Upper lobe of left lung (tissue), 4 donors: ENCODE results near the gene RNF26.

Experiments
- POLR2A ChIP-seq, 4 donors: fragments of 450-650 bp; IDR thresholded peaks; one replicate each; pipeline ENCODE4 v1.5.1; 2016 to 2017; ENCODE audit warnings: antibody characterized with exemption in 4 of 4, mild to moderate bottlenecking in 2 of 4
- TF ChIP-seq, protein P1 (sequence below), 6 experiments: fragments of 450-650 bp in 4 of 6; fragments of 200-600 bp in 2 of 6; sonication (generic) in 2 of 6; IDR thresholded peaks; one replicate each; pipeline ENCODE4 v1.5.1; 2016 to 2019; ENCODE audit warnings: antibody characterized with exemption in 6 of 6

DNA sequence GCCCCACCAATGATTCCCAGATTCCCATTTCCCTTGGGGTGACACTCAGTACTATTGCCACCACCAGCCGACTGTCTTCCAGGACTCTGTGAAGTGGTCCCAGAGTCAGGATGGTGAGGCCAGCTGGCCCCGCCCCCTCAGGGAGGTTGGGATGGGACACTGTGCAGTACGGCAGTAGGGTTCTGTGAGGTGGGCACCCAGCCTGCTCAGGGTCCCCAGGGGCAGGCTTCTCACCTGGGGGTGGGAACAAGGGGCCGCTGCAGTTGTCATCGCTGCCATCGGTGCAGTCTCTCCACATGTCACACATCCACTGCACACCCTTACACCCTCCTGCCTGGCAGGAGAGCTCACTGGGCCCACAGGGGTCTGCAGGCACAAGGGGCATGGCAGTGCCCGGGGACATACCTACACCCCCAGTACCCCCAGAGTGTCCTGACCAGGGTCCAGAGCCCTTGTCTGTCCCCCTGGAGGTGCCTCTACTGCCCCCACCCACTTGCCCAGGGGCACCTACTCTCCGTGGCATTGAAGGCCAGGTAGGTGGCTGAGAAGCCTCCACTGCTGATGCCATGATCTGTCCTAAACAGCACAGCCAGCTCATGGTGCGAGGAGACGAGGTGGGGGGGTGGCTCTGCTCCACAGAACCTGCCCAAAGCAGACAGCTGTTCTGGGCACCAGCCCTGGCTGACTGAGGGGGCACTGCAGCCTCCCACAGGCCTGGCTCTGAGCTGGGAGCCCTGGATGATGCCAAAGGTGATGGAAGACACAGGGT, 8.2 kb downstream of the RNF26 start:
- TF ChIP-seq, protein P1, sequence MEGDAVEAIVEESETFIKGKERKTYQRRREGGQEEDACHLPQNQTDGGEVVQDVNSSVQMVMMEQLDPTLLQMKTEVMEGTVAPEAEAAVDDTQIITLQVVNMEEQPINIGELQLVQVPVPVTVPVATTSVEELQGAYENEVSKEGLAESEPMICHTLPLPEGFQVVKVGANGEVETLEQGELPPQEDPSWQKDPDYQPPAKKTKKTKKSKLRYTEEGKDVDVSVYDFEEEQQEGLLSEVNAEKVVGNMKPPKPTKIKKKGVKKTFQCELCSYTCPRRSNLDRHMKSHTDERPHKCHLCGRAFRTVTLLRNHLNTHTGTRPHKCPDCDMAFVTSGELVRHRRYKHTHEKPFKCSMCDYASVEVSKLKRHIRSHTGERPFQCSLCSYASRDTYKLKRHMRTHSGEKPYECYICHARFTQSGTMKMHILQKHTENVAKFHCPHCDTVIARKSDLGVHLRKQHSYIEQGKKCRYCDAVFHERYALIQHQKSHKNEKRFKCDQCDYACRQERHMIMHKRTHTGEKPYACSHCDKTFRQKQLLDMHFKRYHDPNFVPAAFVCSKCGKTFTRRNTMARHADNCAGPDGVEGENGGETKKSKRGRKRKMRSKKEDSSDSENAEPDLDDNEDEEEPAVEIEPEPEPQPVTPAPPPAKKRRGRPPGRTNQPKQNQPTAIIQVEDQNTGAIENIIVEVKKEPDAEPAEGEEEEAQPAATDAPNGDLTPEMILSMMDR (IDR thresholded peaks at IDR 0.05), result no peak
- no peak for TF ChIP-seq POLR2A (IDR thresholded peaks at IDR 0.05)
